GM21825 (cell line): ENCODE data around the gene THBS1.

ENCODE experiments used
- ATAC-seq: cut with Tn5 transposase; IDR thresholded peaks from one replicate; pipeline ENCODE4 v1.9.1; 2021; ENCODE audit warnings: mild to moderate bottlenecking, moderate library complexity; ENCODE audit not compliant: unreplicated experiment

THBS1 gene

DNA sequence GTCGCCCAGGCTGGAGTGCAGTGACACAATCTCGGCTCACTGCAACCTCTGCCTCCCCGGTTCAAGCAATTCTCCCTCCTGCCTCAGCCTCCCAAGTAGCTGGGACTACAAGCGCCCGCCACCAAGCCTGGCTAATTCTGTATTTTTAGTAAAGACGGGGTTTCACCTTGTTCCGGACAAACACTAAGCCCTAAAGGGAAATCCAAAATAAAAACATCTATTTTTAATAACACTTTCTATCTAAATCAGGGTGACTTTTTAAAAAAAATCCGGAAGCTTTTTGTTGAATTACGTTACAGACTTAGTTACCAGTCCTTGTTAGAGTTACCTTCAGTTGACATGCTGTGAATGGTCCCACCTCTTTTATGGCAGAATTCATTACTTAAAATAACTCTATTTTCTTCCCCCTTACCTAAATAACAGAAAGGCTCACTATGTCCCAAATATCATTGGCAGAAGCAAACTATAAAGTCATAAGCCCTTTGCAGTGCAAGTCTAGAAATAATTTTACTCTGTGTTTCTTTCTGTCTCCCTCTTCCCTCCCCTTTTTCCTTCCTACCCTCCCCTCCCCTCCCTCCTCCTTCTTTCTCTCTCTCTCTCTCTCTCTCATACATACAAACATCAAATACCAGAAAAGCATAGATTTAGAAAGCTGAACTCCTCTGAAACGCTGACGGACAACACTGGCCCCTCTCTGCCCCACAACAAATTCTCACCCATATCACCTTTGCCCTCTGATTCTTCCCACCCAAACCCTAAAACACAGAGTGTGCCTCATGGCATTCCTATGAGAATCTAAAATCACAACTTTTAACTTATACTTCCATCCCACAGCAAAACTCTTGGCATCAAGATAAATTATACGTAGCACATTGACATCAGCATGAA lies 18.3 kb downstream of the THBS1 start:
- no peak for ATAC-seq

- no peak for ATAC-seq
Measured at GRCh38 chr15:39599871-39600270, 19.0 kb downstream of the THBS1 start.

DNA sequence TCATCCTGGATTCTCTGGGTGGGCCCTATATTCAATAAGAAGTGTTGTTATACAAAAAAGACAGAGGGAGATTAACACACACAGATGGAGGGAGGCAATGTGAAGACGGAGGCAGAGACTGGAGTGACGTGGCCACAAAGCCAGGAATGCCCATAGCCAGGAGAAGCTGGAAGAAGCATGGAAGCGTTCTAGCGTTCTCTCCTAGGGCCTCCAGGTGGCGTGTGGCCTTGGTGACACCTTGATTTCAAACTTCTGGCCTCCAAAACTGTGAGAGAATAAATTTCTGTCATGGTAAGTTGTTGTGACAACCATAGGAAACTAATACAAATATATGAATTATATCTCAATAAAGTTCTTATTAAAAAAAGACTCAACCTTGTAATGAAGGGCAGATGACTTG lies 21.3 kb downstream of the THBS1 start:
- no peak for ATAC-seq

- ATAC-seq = no peak
Measured at GRCh38 chr15:39605146-39605545, 24.3 kb downstream of the THBS1 start.

- no peak for ATAC-seq
Measured at GRCh38 chr15:39608185-39609139, 27.6 kb downstream of the THBS1 start.

DNA sequence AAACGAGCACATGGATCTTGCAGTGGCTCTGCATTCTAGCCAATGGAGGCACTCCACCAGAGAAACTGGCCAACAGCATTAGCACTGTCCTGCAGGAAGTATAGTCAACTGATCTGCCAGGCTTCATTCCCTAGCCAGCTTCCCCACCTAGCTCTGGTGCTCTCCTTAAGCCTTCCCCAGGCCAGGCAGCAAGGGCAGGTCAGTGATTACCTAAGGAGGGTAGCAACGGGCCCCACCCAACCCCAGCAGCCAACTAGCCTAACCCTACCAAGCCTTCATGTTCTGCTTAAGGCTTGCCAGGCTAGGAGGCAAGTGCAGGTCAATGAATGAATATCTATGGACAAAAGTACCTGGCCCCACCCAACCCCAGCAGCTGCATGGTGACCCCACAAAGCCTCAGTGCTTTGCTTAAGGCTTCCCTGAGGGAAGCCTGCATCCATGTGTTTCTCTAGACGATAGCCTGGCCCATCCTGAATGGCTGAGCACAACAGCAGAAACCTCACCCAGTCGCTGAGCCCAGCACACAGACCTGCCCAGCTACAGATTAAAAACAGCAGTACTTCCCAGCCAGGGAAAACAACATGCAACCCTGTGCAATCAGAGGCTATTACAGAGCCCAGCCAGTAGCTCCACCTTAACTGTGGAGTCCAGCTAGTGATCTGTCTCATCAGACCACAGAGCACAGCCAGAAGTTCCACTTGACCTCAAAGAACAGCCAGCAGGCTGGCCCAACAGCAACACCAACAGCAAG lies 28.5 kb downstream of the THBS1 start:
- no peak for ATAC-seq

DNA sequence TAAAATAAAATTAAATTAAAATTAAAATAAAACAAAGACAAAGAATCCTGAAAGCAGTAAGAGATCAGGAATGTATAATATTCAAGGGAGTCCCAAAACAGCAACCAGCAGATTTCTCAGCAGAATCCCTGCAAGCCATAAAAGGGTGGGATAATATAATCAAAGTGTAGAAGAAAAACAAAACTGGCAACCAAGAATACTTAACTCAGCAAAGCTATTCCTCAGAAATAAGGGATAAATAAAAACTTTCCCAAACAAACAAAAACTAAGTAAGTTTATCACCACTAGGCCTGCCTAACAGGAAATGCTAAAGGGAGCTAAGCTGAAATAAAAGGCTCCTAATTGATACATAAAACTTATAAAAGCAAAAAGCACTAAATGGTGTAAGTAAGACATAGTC lies 29.8 kb downstream of the THBS1 start:
- ATAC-seq = no peak

DNA sequence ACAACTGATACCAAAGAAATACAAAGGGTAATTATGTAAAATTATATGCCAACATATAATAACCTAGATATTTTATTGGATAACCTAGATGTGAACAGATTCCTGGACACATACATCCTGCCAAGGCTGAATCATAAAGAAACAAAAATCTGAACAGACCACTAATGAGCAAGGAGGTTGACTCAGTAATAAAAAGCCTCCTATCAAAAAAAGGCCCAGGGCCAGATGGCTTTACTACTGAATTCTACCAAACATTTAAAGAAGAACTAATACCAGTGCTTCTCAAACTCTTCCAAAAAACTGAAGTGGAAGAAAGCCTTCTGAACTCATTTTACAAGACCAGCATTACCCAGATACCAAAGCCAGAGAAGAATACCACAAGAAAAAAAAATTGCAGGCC lies 32.4 kb downstream of the THBS1 start:
- ATAC-seq = no peak

DNA sequence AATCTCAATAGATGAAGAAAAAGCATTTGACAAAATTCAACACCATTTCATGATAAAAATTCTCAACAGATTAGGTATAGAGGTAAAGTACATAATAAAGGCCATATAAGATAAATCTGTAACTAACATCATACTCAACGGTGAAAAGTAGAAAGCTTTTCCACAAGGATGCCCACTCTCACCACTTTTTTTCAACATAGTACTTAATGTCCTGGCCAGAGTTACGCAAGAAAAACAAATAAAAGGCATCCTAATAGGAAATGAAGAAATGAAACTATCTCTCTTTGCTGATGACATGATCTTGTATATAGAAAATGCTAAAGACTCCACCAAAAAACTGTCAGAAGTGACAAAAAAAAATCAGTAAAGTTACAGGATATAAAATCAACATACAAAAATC lies 33.0 kb downstream of the THBS1 start:
- ATAC-seq = no peak

GRCh38 chr15:39616731-39617455 lies 36.0 kb downstream of the THBS1 start:
- no peak for ATAC-seq

DNA sequence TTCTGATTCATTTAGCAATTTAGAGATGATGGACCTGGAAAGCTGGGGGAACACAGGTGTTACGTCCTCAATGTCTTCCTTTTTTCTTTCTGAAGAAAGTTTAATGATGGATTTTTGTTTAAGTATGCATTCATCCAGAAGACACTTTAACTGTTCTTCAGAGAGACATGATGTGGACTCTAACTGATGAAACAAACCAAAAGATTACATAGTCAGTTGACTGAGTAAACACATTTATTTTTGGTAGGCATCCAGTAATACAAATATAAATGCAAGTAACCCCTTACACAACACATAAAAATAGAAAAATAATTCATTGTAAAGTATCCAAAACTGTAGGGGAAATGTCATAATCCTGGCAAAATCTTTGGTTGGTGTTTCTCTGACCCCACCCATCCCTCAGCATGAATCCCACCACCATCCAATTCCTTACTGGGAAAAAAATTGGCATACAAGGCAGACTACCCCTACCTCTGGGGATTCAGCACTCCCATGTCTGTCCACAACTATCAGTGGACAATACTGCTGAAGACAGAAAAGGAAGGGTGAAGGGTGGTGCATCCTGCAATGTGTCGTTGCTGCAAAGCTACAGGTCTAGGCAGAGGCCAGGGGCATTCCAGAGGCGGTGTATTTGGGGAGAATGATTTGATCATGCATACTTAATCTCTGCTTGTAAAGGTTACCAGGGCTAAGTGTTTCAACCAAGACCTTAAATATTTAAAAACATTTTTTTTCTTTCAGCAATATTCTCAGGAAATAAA lies 37.4 kb downstream of the THBS1 start:
- ATAC-seq = no peak

DNA sequence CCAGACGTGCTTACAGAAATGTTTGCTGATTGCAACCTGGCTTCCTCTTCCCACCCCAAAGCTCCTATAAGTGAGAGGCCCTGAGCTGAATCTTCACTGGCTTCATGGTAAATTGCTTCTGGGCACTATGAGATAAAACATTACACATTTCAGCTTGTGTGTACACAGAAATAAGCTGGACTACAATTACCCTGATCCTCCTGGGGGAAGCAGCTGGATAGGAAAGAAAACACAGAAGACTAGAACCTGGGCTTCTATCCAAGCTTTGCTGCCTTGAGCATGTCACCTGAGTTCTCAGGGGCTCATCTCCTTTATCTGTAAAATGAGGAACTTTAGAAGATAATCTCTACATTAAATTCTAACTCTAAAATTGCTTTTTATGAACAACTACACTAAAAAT lies 40.3 kb downstream of the THBS1 start:
- ATAC-seq = no peak

- no peak for ATAC-seq
Measured at GRCh38 chr15:39621976-39622375, 41.1 kb downstream of the THBS1 start.

- ATAC-seq = peak; percentile 16
Measured at GRCh38 chr15:39622660-39623516, 42.0 kb downstream of the THBS1 start.

GRCh38 chr15:39623529-39623931 lies 42.7 kb downstream of the THBS1 start:
- ATAC-seq = peak; percentile 82

DNA sequence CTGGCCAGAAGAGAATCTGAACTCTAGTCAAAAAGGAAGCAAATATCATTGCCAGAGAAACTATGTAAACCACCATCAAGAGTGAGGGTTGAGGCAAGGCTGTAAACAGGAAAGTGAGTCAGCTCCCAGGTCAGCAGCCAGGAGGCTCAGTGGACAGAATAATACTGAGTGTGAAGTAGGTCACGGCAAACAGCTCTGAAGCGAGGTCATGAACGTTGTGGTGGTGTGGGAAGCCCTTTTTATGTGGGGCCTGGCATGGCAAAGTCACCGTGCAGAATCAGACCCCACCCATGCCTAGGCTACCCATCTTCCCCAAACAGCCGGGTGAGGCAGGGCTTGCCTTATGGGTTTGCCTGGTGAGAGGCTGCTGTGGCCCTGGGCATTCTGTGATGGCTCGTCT lies 43.9 kb downstream of the THBS1 start:
- ATAC-seq = peak; percentile 29

- ATAC-seq = no peak
Measured at GRCh38 chr15:39625451-39625850, 44.6 kb downstream of the THBS1 start.

DNA sequence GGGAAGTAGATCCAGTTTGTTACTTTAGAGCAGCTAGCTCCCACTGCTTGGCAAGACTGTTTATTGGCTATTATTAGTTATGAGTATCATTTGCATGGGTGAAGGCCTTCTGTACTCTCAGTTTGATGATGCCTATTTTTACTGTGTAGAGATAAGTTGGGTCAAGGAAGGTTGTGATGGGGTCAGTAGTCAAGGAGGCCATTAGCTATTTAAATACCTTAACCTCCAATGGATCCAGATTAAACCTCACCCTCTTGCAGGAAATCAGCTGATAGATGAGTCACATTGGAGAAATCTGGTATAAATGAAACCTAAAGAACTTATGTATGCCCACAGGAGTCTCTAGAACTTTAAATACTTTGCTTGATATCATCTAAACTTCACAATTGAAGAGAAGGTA lies 45.0 kb downstream of the THBS1 start:
- no peak for ATAC-seq
